GM20431 (cell line): ENCODE data around the gene PITX2.
"Not testable (repeated sequence)": the region's sequence is repeated elsewhere in the genome, so short reads cannot be mapped to it uniquely, and the experiment has no call there.

Source experiments
- in situ Hi-C: fragments of 300-500 bp; cut with MseI, MboI; formaldehyde crosslinking; loops from one replicate; pipeline ENCODE4 v1.15.0; 2020; ENCODE audit warnings: low sequenced_read_pairs; ENCODE audit not compliant: unreplicated experiment

The PITX2 gene

GRCh38 chr4:110615353-110616237 lies 7.3 kb downstream of the PITX2 start:
- in situ Hi-C loops: no loop called here

GRCh38 chr4:110614976-110615352 lies 7.9 kb downstream of the PITX2 start:
- in situ Hi-C loops: no loop called here

- in situ Hi-C loops: no loop called here
Observed at GRCh38 chr4:110614173-110614963, 8.5 kb downstream of the PITX2 start.

GRCh38 chr4:110613745-110614144 lies 9.1 kb downstream of the PITX2 start:
- in situ Hi-C loops: no loop called here

GRCh38 chr4:110612631-110613269 lies 10.1 kb downstream of the PITX2 start:
- in situ Hi-C loops: no loop called here

- in situ Hi-C loops: no loop called here
Observed at GRCh38 chr4:110611968-110612447, 10.9 kb downstream of the PITX2 start.

GRCh38 chr4:110610940-110611831 lies 11.7 kb downstream of the PITX2 start:
- in situ Hi-C loops: no loop called here

GRCh38 chr4:110610620-110610939 lies 12.3 kb downstream of the PITX2 start:
- in situ Hi-C loops: no loop called here

- in situ Hi-C loops: no loop called here
Observed at GRCh38 chr4:110609044-110609750, 13.7 kb downstream of the PITX2 start.

GRCh38 chr4:110605077-110605476 lies 17.8 kb downstream of the PITX2 start:
- in situ Hi-C loops: no loop called here

- in situ Hi-C loops: no loop called here
Observed at GRCh38 chr4:110602061-110602460, 20.8 kb downstream of the PITX2 start.

GRCh38 chr4:110597582-110597981 lies 25.3 kb downstream of the PITX2 start:
- in situ Hi-C loops: no loop called here

GRCh38 chr4:110596431-110596830 lies 26.4 kb downstream of the PITX2 start:
- in situ Hi-C loops: no loop called here

- in situ Hi-C loops: no loop called here
Observed at GRCh38 chr4:110595583-110595982, 27.3 kb downstream of the PITX2 start.

- in situ Hi-C loops: no loop called here
Observed at GRCh38 chr4:110589297-110589696, 33.6 kb downstream of the PITX2 start.

- in situ Hi-C loops: no loop called here
Observed at GRCh38 chr4:110587666-110588285, 35.1 kb downstream of the PITX2 start.

- in situ Hi-C loops: no loop called here
Observed at GRCh38 chr4:110586131-110586850, 36.6 kb downstream of the PITX2 start.

GRCh38 chr4:110576696-110577095 lies 46.2 kb downstream of the PITX2 start:
- in situ Hi-C loops: not testable (repeated sequence)
